HL-60/S4 treated with phorbol 12-myristate 13-acetate at 8.2 ng/mL for 4 days and 3 days (cell line): ENCODE data around the gene IDH3G.

Experiments
- in situ Hi-C: fragments of 300-500 bp; cut with MboI; formaldehyde crosslinking; loops from 2 replicates; pipeline ENCODE4 v1.15.0; 2022; ENCODE audit warnings: low sequenced_read_pairs

IDH3G gene

DNA sequence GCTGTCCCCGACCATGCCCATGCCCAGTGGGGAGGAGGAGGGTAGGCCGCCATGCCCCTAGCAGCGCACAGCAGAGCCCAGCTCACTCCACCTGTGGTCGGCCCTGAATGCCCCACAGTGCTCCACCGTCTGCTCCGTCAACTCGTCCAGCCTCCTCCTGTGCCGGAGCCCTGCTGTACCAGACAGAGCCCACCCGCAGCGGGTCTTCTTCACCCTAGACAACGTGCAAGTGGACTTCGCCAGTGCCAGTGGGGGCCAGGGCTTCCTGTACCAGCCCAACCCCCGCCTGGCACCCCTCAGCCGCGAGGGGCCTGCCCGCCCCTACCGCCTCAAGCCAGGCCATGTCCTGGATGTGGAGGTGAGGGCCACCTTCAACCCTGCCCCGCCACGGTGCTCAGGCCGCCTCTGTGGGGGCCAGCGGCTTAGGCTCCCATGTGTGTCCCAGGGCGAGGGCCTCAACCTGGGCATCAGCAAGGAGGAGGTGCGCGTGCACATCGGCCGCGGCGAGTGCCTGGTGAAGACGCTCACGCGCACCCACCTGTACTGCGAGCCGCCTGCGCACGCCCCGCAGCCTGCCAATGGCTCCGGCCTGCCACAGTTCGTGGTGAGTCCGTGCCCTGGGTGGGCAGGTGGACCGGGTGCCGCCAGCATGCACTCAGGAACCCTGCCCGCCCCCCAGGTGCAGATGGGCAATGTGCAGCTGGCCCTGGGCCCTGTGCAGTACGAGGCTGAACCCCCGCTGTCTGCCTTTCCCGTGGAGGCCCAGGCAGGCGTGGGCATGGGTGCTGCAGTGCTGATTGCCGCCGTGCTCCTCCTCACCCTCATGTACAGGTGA, 20.2 kb downstream of the IDH3G start:
- in situ Hi-C loops: no loop called here

DNA sequence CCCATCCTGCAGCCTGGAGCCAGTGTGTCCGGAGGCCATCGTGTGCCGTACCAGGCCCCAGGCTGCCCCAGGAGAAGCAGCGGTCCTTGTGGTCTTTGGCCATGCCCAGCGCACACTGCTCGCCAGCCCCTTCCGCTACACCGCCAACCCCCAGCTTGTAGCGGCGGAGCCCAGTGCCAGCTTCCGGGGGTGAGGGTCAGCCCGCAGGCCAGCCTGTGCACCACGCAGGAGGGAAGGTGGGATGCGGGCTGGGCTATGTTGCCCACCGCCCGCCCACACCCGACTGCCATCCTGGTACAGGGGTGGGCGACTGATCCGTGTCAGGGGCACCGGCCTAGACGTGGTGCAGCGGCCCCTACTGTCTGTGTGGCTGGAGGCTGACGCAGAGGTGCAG, 21.0 kb downstream of the IDH3G start:
- in situ Hi-C loops: no loop called here

DNA sequence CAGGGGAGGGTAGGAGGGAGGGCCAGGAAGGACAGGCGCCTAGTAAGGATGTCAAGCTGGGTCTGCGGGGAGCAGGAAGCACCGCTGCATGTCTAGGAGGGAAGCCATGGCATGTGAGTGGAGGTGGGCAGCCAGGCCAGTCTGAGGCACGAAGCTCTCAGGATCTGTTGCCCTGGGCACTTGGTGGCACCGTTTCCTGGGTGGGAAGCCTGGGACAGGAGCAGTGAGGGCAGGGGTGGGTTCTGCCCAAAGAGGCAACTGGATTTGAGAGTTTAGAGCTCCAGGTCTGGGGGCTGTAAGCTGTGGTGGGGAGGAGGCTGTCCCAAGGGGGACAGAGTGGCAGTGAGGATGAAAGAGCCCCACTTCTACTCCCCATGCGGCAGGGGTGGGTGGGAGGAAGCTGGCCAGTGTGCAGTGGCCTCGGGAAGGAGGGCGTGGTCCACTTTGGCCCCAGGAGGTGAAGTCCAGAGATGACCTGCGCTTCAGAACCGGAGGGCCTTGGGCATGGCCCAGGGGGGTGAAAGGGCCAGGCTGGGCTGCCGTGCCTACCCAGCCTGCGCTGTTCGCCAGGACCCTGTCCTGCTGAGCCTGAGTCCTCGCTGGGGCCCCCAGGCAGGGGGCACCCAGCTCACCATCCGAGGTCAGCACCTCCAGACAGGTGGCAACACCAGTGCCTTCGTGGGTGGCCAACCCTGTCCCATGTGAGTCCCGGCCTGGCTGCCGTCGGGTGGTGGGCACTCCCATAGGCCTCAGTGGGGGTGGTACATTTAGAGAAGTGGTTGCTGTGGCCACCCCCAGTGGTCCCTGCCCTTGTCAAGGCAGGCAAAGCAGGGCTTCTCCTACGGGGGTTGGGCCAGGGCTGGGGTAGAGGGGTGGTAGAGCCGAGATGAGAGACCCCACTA, 21.6 kb downstream of the IDH3G start:
- in situ Hi-C loops: no loop called here

DNA sequence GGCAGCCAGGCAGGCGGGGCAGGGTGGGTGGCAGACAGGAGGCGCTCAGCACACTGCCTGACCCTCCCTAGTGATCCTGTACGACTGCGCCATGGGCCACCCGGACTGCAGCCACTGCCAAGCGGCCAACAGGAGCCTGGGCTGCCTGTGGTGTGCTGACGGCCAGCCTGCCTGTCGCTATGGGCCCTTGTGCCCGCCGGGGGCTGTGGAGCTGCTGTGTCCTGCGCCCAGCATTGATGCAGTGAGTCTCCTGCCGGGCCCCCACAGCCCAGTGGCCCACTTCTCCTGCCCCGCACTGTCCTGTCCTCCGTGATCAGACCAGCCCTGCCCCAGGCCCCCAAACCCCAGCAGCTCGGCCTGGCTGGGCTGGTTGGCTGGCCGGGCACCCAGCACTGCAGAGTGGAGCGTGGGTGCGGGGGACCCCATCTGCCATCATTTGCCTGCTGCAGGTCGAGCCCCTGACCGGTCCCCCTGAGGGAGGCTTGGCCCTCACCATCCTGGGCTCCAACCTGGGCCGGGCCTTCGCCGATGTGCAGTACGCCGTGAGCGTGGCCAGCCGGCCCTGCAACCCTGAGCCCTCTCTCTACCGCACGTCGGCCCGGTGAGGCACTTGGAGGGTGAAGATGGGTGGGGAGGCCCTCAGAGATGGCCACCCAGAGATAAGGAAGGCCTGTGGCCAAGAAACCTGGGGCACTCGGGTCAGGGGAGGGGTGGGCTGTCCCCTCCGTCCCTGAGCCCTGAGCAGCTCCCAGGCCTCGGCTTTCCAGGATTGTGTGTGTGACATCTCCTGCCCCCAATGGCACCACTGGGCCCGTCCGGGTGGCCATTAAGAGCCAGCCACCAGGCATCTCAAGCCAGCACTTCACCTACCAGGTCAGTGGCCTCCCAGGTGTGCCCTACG, 22.5 kb downstream of the IDH3G start:
- in situ Hi-C loops: no loop called here

DNA sequence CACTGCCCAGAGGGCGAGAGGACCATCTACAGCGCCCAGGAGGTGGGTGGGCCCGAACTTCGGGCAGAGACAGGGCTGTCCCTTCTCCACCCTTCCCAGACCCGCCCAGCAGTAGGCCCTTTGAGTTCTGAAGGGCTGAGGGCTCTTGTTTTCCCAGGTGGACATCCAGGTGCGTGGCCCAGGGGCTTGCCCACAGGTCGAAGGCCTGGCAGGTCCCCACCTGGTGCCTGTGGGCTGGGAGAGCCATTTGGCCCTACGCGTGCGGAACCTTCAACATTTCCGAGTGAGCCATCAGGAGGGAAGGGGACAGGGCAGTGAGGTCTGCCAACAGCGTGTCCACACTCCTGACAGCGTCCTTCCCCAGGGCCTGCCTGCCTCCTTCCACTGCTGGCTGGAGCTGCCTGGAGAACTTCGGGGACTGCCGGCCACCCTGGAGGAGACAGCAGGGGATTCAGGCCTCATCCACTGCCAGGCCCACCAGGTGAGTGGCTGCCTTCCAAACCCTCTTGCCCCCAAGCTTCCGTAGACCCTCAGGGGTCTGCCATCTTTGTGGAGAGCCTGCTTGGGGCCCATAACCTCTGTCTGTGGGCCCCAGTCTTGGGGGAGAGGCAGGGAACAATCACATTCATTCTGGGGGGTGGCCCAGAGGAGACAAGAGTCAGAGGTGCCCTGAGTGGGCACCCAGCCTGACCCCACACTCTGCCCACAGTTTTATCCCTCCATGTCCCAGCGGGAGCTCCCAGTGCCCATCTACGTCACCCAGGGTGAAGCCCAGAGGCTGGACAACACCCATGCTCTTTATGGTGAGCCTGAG, 23.4 kb downstream of the IDH3G start:
- in situ Hi-C loops: no loop called here

DNA sequence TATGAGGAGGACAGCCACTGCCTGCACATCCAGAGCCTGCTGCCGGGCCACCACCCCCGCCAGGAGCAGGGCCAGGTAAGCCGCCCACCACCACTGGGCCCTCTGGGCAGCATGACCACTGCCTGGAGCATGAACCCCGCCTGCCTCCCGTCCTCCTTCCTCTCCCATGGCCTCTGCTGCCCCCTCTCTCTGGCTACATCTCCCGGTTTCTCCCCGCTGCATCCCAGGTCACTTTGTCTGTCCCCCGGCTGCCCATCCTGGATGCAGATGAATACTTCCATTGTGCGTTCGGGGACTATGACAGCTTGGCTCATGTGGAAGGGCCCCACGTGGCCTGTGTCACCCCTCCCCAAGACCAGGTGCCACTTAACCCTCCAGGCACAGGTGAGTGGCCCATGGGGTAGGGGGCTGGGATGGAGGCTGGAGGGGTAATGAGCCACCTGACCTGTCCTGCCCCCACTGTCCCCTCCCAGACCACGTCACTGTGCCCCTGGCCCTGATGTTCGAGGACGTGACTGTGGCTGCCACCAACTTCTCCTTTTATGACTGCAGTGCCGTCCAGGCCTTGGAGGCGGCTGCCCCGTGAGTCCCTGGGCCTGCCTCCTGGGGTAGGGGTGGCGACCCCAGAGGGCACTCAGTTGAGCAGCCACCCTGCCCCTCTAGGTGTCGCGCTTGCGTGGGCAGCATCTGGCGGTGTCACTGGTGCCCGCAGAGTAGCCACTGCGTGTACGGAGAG, 24.1 kb downstream of the IDH3G start:
- in situ Hi-C loops: no loop called here

DNA sequence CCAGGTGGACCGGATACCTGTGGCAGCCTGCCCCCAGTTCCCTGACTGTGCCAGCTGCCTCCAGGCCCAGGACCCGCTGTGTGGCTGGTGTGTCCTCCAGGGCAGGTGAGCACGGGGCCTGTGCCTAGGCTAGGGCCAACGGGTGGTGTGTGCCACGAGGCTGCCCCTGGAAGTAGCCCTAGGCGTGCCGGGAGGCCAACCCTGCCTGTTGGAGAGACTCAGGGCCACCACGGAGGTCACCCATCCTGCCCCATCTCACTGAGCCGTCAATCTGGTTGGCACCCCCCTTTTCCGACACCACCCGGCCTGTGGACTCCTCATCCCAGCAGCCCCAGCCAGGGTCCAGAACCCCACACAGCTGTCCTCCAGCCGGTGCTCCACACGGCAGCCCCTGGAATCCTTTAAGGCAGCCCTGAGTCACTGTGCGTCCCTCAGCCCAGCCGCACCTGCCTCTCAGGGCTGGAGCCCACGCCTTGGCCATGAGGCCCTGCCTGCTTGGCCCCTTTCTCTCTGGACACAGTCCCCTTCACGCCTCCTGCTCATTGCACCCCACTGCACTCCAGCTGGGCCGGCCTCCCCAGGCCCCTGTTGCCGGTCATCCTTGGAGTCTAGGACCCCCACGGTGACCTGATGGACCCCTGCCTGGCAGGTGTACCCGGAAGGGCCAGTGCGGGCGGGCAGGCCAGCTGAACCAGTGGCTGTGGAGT, 24.9 kb downstream of the IDH3G start:
- in situ Hi-C loops: no loop called here

DNA sequence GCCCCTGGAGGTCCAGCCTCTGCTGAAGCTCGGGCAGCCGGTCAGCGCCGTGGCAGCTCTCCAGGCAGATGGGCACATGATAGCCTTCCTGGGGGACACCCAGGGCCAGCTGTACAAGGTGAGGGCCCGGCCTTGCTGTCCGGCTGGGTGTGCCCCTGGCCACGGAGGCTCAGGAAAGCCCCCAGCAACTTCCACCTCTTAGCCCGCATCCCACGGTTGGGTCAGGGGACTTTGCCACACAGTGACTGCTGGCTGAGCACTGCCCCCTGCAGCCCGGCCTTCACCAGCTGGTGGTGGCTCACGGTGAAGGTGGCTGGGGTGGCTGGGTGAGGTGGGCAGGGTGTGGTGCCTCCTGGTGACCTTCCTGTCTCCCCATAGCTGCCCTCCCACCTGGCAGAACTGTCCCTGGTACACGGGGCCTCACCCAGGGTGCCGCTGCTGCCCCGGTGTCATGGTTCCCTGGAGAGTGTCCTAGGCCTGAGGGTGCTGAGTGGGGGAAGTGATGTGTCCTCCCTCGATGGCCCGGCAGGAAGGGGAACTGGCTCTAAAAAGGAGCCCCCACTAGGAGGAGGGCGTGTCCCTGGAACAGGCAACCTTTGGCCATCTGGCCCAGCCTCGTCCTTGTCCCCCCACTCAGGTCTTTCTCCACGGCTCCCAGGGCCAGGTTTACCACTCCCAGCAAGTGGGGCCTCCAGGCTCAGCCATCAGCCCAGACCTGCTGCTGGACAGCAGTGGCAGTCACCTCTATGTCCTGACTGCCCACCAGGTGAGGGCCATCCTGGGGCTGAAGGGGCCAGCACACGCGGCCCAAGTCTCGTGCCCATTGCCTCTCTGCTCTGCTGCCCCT, 25.6 kb downstream of the IDH3G start:
- in situ Hi-C loops: no loop called here

DNA sequence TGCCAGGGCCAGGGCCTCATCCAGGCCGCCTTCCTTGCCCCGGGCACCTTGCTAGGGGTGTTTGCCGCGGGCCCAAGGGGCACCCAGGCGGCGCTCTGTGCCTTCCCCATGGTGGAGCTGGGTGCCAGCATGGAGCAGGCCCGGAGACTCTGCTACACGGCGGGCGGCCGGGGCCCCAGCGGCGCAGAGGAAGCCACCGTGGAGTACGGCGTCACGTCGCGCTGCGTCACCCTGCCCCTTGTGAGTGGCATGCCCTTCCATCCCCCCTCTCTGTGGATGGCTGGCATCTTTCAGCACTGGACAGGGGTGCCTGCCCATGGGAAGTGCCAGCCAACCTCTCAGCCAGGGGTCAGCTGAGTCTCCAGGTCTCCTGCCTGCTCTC, 26.5 kb downstream of the IDH3G start:
- in situ Hi-C loops: no loop called here

DNA sequence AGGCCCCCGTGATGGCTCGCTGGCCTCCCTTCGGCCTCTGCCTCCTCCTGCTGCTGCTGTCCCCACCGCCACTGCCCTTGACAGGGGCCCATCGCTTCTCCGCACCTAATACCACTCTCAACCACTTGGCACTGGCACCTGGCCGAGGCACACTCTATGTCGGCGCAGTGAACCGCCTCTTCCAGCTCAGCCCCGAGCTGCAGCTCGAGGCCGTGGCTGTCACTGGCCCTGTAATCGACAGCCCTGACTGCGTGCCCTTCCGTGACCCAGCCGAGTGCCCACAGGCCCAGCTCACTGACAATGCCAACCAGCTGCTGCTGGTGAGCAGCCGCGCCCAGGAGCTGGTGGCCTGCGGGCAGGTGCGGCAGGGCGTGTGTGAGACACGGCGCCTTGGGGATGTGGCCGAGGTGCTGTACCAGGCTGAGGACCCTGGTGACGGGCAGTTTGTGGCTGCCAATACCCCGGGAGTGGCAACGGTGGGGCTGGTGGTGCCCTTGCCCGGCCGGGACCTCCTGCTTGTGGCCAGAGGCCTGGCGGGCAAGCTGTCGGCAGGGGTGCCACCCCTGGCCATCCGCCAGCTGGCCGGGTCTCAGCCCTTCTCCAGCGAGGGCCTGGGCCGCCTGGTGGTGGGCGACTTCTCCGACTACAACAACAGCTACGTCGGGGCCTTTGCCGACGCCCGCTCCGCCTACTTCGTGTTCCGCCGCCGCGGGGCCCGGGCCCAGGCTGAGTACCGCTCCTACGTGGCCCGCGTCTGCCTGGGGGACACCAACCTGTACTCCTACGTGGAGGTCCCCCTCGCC, 27.1 kb downstream of the IDH3G start:
- in situ Hi-C loops: no loop called here

DNA sequence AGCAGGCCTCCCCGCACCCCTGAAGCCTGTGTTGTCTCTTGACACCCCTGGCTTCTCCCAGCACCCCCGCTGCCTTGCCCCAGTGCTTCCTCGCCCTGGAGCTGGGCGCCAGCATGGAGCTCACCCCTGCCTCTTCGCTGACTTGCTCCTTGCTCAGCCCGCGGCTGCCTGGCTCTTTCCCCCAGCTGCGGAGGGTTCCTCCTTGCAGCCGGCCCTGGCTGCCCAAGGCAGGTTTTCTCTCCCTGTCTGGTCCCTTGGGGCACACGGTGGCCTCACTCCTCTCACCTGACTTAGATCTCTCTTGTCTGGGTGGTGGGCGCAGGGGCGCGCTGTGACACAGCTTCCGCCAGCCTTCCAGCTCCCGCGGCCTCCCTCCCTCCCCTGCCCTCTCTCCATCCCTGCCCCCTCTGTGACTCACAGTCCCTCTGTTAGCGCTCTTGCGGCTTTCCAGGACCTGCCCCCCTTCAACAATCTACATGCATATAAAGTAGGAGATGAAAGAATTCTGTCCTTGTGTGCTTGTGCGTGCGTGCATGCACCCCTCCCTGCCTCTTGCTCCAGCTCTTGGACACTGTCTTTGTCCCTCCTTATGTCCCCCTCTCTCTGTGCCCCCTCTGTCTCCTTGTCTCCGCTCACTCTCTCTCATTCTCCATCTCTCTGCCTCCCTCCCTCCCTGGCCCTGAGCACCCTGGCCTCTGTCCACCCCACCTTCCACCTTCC, 27.9 kb downstream of the IDH3G start:
- in situ Hi-C loops: no loop called here

DNA sequence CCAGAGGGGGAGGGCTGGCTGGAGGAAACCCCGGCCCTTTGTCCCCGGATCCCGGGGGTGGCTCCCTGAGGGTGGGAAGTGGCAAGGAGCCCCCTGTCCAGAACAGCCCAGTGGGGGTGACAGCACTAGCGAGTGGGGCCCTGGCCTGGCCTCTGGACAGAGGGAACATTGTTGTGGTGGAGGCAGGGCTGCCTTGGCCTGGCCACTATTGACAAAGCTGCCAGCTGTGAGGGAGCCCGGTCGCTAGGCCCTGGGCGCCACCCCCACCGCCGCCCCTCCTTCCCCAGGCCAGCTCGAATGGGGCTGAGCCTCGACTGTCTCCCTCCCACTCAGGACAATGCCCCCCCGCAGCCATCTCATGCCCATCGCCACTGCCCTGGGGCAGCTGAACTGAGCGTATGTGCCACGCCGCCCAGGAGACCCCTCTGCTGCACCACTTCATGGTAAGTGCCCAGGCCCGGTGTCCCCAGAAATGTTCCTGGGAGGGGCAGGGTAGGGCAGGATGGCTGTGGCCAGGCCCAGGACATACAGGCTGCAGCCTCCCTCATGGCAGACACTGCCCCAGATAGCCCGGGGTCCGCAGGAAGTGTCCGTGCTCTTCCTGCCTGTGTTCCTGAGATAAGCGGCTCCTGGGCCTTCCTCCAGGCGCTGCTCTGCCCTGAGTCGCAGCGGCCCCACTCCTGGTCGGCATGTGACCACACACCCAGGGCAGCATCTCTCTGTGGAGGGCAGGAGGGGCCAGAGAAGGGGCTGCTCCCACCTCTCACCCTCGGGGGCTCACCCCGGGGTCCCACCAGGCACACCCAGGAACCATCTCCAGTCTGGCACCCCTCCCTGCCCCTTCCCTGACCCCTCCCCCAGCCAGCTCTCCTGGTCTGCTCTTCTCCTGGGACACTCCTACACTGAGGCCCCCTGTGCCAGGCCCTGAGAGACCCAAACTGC, 28.8 kb downstream of the IDH3G start:
- in situ Hi-C loops: no loop called here

DNA sequence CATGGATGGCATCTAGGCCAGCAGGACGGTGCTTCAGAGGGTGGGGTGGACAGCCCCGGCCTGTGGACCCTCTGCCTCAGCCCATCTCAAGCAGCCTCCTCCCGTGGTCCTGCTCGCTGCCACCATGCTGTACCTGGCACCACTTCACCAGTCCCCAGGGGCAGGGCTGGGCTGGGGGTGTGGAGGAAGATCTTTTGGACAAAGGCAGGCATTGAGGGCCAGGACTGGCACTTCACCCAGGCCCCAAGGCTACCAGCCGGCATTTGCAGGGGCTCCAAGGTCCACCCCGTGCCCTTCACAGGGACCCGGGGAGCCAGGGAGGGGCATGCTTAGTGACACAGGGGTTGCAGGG, 29.4 kb downstream of the IDH3G start:
- in situ Hi-C loops: no loop called here

DNA sequence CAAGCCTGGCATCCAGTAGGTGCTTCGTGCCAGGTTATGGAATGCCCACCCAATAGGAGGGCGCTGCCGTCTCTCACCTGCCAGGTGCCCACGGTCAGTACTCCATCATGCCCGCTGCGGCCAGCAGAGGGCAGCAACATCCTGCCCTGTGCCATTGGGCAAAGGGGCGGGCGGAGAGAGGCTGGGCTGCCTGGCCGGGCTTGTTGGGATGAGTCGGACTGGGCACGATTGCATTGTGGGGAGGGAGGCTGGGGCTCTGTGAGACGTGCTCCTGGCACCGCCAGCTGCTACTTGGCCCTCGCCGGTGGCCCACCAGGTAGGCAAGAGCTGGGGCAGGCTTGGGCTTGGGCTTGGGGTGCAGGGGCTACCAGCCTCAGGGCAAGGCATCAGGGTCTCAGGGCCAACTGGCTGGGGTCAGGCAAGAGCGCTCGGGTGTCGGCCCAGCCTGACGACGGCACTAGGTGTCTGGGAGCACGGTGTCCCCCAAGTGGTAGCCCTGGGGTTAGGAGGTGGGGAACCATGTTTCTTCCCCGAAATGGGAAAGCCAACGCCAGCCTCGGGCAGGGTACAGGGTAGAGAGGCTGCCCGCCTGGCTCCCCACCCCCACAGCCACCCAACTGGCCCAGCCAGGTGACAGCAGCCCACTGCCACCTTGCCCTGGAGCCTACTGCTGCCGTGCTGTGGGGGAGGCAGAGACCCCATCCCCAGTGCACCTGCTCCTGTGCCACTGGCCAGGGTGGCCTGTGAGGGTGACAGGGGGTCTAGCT, 30.0 kb downstream of the IDH3G start, which contains the start of gene PLXNB3:
Gene PLXNB3 (plus strand): TSS at position 261 of the 767 bp plus-strand sequence. CDS start 1,287 bp downstream, outside the sequence.
- in situ Hi-C loops: no loop called here
